ENCODE measurements around the gene TSPAN13. TPM values are rescaled to one million over a fixed set of nuclear protein-coding genes. Genes with fewer than 3 reads are reported as not detected.

Gene TSPAN13
- total RNA-seq, 1 donor from 2014 or later, result 112 TPM

DNA sequence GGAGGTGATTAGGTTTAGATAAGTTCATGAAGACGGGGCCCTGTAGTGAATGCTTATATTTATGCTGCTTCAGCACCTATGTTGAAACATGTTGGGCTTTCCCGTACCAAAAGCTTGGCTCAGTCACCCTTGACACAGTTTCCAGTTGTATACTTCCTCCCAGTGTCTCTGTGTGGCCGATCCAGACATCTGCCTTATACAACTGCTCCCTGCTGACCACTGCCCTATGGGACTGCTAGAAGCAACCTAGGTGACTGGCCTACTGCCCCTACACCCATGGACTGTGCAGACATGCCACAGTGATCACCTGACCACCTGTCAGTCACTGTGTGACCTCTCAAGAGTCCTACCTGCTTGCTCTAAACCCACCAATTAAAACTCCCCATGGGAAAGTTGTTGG is 22.6 kb upstream of the TSPAN13 start:
- Mint-ChIP-seq H3K27me3 (no peaks in the 10 kb centered on the region), H3K36me3 (ENCODE audit: insufficient read depth) (no peaks in the 10 kb centered on the region), H3K4me1 (ENCODE audit: low read depth) (peaks cover 4% of the 10 kb centered on the region), H3K4me3 (ENCODE audit: low read depth) (no peak overlapping the region), H3K27ac (no peak overlapping the region), H3K9me3 (ENCODE audit: low read depth) (no peaks in the 10 kb centered on the region)
- no peak for DNase-seq (ENCODE audit: low spot score, unreplicated experiment)
- TF ChIP-seq, protein P1, sequence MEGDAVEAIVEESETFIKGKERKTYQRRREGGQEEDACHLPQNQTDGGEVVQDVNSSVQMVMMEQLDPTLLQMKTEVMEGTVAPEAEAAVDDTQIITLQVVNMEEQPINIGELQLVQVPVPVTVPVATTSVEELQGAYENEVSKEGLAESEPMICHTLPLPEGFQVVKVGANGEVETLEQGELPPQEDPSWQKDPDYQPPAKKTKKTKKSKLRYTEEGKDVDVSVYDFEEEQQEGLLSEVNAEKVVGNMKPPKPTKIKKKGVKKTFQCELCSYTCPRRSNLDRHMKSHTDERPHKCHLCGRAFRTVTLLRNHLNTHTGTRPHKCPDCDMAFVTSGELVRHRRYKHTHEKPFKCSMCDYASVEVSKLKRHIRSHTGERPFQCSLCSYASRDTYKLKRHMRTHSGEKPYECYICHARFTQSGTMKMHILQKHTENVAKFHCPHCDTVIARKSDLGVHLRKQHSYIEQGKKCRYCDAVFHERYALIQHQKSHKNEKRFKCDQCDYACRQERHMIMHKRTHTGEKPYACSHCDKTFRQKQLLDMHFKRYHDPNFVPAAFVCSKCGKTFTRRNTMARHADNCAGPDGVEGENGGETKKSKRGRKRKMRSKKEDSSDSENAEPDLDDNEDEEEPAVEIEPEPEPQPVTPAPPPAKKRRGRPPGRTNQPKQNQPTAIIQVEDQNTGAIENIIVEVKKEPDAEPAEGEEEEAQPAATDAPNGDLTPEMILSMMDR (IDR thresholded peaks at IDR 0.05; ENCODE audit: unreplicated experiment), result no peak

DNA sequence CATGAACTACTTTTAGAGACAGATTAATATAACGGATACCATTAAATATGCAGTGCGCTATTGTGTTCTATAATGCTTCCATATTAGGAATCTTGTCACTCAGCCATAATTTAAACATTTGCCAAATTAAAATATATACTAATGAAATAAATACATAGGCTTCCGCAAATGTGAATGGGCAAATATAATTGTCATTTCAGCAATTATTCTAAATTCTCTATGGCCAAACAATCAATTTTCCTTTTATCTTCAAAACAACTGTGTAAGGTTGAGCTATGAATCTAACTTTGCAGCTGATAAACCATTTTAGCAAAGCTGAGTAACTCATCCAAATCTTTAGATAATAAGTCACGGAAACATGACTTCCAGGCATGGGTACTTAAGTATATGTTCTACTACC is 20.7 kb upstream of the TSPAN13 start:
- Mint-ChIP-seq H3K4me1 (ENCODE audit: low read depth) (peaks cover 3% of the 10 kb centered on the region), H3K9me3 (ENCODE audit: low read depth) (no peaks in the 10 kb centered on the region), H3K4me3 (ENCODE audit: low read depth) (no peak overlapping the region), H3K27me3 (no peaks in the 10 kb centered on the region), H3K27ac (no peak overlapping the region), H3K36me3 (ENCODE audit: insufficient read depth) (no peaks in the 10 kb centered on the region)
- no peak for DNase-seq (ENCODE audit: low spot score, unreplicated experiment)
- TF ChIP-seq, protein P1 (IDR thresholded peaks at IDR 0.05; ENCODE audit: unreplicated experiment), result no peak

DNA sequence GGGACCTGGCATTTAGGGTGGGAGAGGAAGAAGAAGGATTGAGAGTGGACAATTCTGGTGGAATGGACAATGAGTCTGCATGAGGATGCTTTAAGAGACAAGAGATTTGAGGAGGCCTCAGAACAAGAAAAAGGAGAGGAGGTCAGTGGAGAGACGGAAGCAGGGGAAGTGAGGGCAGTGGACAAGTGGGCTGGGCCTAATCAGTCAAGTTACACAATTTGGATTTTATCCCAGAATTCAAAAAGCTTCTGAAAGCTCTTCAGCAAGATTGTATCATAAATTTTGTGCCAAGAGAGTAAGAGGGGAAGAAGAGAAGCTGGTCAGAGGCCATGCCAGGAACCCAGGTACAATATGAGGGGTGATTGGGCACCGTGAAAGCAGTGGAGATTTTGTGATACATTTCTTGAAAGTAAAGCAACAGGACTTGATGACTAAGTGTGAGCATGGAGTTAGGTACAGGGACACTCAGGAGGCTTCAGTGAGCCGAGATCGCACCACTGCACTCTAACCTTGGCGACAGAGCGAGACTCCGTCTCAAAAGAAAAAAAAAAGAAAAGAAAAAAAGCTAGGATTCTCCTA is 19.3 kb upstream of the TSPAN13 start:
- TF ChIP-seq, protein P1 (IDR thresholded peaks at IDR 0.05; ENCODE audit: unreplicated experiment), result no peak

DNA sequence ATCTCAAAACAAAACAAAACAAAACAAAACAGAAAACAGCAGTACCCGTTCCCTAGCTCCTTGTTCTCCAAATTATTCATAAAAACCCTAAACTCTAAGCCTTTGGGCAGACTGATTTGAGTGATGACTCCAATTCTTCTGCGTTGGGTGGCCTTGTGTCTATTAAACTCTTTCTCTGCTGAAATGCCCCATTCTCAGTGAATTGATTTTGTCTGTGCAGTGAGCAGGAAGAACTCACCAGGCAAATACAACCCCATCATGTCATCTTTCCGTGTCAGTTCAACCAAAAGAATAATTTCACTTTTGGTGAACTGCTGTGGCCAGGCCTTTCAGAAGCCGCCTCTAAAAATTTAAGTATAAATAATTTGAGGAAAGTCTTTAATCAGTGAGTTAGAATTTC is 18.5 kb upstream of the TSPAN13 start:
- Mint-ChIP-seq H3K27me3 (no peaks in the 10 kb centered on the region), H3K36me3 (ENCODE audit: insufficient read depth) (no peaks in the 10 kb centered on the region), H3K4me3 (ENCODE audit: low read depth) (no peak overlapping the region), H3K27ac (no peak overlapping the region), H3K9me3 (ENCODE audit: low read depth) (no peaks in the 10 kb centered on the region), H3K4me1 (ENCODE audit: low read depth) (peaks cover 5% of the 10 kb centered on the region)
- TF ChIP-seq, protein P1 (IDR thresholded peaks at IDR 0.05; ENCODE audit: unreplicated experiment), result no peak
- DNase-seq (ENCODE audit: low spot score, unreplicated experiment), result no peak

More for the DNA sequence above, 19.3 kb upstream of the TSPAN13 start:
- H3K36me3 Mint-ChIP-seq (ENCODE audit: insufficient read depth), result no peaks in the 10 kb centered on the region
- H3K27me3 Mint-ChIP-seq, result no peaks in the 10 kb centered on the region
- no peak overlapping the region for H3K27ac Mint-ChIP-seq
- no peaks in the 10 kb centered on the region for H3K9me3 Mint-ChIP-seq (ENCODE audit: low read depth)
- no peak overlapping the region for H3K4me3 Mint-ChIP-seq (ENCODE audit: low read depth)
- H3K4me1 Mint-ChIP-seq (ENCODE audit: low read depth), result peaks cover 5% of the 10 kb centered on the region
- DNase-seq (ENCODE audit: low spot score, unreplicated experiment), result no peak

DNA sequence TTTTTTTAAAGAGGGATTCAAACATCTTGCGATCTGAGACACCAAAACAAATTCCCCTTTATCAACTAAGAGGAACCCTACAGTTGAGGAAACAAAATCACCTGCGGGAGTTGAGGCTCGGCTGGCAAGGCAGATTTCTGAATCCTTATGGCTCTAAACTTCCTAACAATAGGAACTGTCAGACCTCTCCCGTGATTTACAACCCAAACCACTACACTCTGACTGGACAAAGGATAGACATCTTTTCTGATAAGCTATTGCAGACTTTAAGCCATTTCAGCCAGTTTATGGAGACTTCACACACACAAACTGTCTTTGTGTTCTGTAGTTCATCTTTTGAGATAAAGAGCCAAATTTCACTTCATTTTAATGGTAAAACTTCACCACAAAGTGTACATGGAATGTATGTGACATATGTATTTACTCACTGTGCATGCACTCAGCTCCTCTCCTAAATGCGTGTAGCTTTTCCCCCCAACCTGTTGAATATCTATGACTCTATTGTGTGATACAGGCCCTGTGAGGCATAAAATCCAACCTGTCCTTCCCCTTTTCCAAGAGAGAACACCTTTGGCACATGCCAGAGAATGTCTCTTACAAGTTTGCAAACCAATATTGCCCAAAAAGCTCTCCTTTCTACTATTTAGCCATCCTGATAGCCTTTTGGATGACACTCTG is 15.4 kb upstream of the TSPAN13 start:
- Mint-ChIP-seq H3K4me1 (ENCODE audit: low read depth) (peaks cover 11% of the 10 kb centered on the region), H3K36me3 (ENCODE audit: insufficient read depth) (no peaks in the 10 kb centered on the region), H3K4me3 (ENCODE audit: low read depth) (no peak overlapping the region), H3K9me3 (ENCODE audit: low read depth) (no peaks in the 10 kb centered on the region), H3K27ac (no peak overlapping the region), H3K27me3 (no peaks in the 10 kb centered on the region)
- no peak for DNase-seq (ENCODE audit: low spot score, unreplicated experiment)
- TF ChIP-seq, protein P1 (IDR thresholded peaks at IDR 0.05; ENCODE audit: unreplicated experiment), result no peak
